Neural progenitor cell (in vitro differentiated cells): ENCODE measurements around the gene CCDC149. TPM values are rescaled to one million over a fixed set of nuclear protein-coding genes. Genes with fewer than 3 reads are reported as not detected.
"Not testable (repeated sequence)": the region's sequence is repeated elsewhere in the genome, so short reads cannot be mapped to it uniquely, and the experiment has no call there.

ENCODE experiments used
- DNase-seq: peaks from one replicate; pipeline ENCODE4 v3.0.0-alpha.2; 2016; ENCODE audit warnings: low spot score
- H2AFZ ChIP-seq: fragments of 200-600 bp; sonication (generic); replicated peaks from 2 replicates; pipeline ENCODE4 v1.6.1; 2016; ENCODE audit warnings: antibody characterized with exemption
- H3F3A ChIP-seq: fragments of 200-600 bp; sonication (generic); 2 replicates; pipeline ENCODE4 v1.6.1; 2016; ENCODE audit warnings: antibody characterized with exemption, low read depth
- H3K27ac ChIP-seq: fragments of 200-600 bp; sonication (generic); 2 replicates; pipeline ENCODE4 v1.5.1; 2016; ENCODE audit warnings: mild to moderate bottlenecking
- H3K27me3 ChIP-seq: fragments of 200-600 bp; sonication (generic); 2 replicates; pipeline ENCODE4 v1.6.1; 2016; ENCODE audit warnings: mild to moderate bottlenecking, moderate library complexity
- H3K36me3 ChIP-seq: fragments of 200-600 bp; sonication (generic); 2 replicates; pipeline ENCODE4 v1.5.1; 2016
- H3K4me1 ChIP-seq: fragments of 200-600 bp; sonication (generic); 2 replicates; pipeline ENCODE4 v1.6.1; 2016; ENCODE audit warnings: mixed run types
- H3K4me2 ChIP-seq: fragments of 200-600 bp; sonication (generic); 2 replicates; pipeline ENCODE4 v1.6.1; 2016
- H3K4me3 ChIP-seq: fragments of 200-600 bp; sonication (generic); 2 replicates; pipeline ENCODE4 v1.5.1; 2016
- H3K79me2 ChIP-seq: fragments of 200-600 bp; sonication (generic); 2 replicates; pipeline ENCODE4 v1.6.1; 2016; ENCODE audit warnings: low read depth
- H3K9ac ChIP-seq: fragments of 200-600 bp; sonication (generic); 2 replicates; pipeline ENCODE4 v1.6.1; 2016
- H3K9me3 ChIP-seq: fragments of 200-600 bp; sonication (generic); 2 replicates; pipeline ENCODE4 v1.5.1; 2016; ENCODE audit warnings: low read depth
- H4K20me1 ChIP-seq: fragments of 200-600 bp; sonication (generic); 2 replicates; pipeline ENCODE4 v1.6.1; 2016; ENCODE audit warnings: low read depth
- H3K27ac Mint-ChIP-seq: 3 replicates; pipeline ENCODE4 v1.8.0; 2021; ENCODE audit warnings: mixed read lengths
- H3K27me3 Mint-ChIP-seq: 2 replicates; pipeline ENCODE4 v1.8.0; 2022; ENCODE audit warnings: low read depth, mild to moderate bottlenecking, inconsistent platforms, moderate library complexity, mixed read lengths; ENCODE audit not compliant: insufficient read depth
- H3K36me3 Mint-ChIP-seq: 3 replicates; pipeline ENCODE4 v1.8.0; 2021; ENCODE audit warnings: mixed read lengths
- H3K4me1 Mint-ChIP-seq: 3 replicates; pipeline ENCODE4 v1.8.0; 2021; ENCODE audit warnings: mixed read lengths
- H3K4me3 Mint-ChIP-seq: 3 replicates; pipeline ENCODE4 v1.8.0; 2021; ENCODE audit warnings: mild to moderate bottlenecking, moderate library complexity, mixed read lengths
- H3K9me3 Mint-ChIP-seq: 3 replicates; pipeline ENCODE4 v1.8.0; 2020; ENCODE audit warnings: mixed read lengths
- CTCF ChIP-seq: fragments of 200-600 bp; sonication (generic); IDR thresholded peaks from 2 replicates; pipeline ENCODE4 v1.5.1; 2017; ENCODE audit warnings: antibody characterized with exemption, mild to moderate bottlenecking
- EZH2 ChIP-seq: fragments of 200-600 bp; sonication (generic); IDR thresholded peaks from 2 replicates; pipeline ENCODE4 v1.6.1; 2017; ENCODE audit warnings: antibody characterized with exemption, mild to moderate bottlenecking, moderate library complexity
- EZH2phosphoT487 ChIP-seq: fragments of 200-600 bp; sonication (generic); IDR thresholded peaks from 2 replicates; pipeline ENCODE4 v1.6.1; 2017; ENCODE audit warnings: antibody characterized with exemption
- total RNA-seq: library from RNA; depleted of rRNA; stranded (reverse); fragments of >200 nt; gene quantifications from 2 replicates; pipeline ENCODE4 v1.2.3, GENCODE V29; 2015; ENCODE audit warnings: low replicate concordance

Gene CCDC149
- total RNA-seq, 1 donor from 2014 or later = 3.4 TPM

GRCh38 chr4:24914460-24914859 is 1.6 kb upstream of the CCDC149 start:
- H3K36me3 Mint-ChIP-seq = peaks cover 15% of the 10 kb centered on the region
- H3K4me1 Mint-ChIP-seq = peaks cover 17% of the 10 kb centered on the region
- no peak overlapping the region for H3K4me3 ChIP-seq
- H3K27ac ChIP-seq = no peak overlapping the region
- no peak for TF ChIP-seq EZH2phosphoT487
- TF ChIP-seq EZH2 = no peak
- no peak for TF ChIP-seq CTCF
- no peak overlapping the region for H3K4me3 Mint-ChIP-seq
- peaks cover 18% of the 10 kb centered on the region for H3K27me3 ChIP-seq
- no peaks in the 10 kb centered on the region for H4K20me1 ChIP-seq
- H3K9me3 Mint-ChIP-seq = peaks cover 24% of the 10 kb centered on the region
- no peaks in the 10 kb centered on the region for H3K36me3 ChIP-seq
- no peaks in the 10 kb centered on the region for H3K79me2 ChIP-seq
- H3K4me1 ChIP-seq = peaks cover 10% of the 10 kb centered on the region
- peaks cover 6% of the 10 kb centered on the region for H3K9me3 ChIP-seq
- H3K27ac Mint-ChIP-seq = no peak overlapping the region
- peaks cover 13% of the 10 kb centered on the region for H3K27me3 Mint-ChIP-seq
- peaks cover 21% of the 10 kb centered on the region for H3F3A ChIP-seq
- H3K4me2 ChIP-seq = no peak overlapping the region
- H2AFZ ChIP-seq = no peak overlapping the region
- H3K9ac ChIP-seq = no peak overlapping the region
- no peak for DNase-seq

DNA sequence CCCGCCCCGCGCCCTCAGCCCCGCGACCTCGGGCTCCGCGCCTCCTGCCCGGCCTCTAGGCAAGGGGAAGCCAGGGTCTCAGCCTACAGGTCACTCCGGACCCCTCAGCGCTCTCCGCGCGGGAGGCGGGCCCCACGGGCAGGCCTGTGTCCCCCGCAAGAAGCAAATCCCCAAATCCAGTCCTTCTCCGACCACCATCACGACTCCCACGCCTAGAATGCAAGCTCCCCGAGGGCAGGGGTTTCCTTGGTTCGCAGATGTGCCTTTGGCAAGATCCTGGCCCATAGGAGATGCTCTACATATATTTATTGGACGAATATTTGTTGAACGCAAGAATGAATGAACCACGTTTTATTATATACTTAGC is 260 bp upstream of the CCDC149 start:
- peak overlapping the region; percentile 86 for H3K4me2 ChIP-seq
- Mint-ChIP-seq H3K27me3 (peaks cover 13% of the 10 kb centered on the region), H3K4me1 (peaks cover 17% of the 10 kb centered on the region), H3K27ac (peak overlapping the region; percentile 98), H3K36me3 (peaks cover 23% of the 10 kb centered on the region), H3K4me3 (peak overlapping the region; percentile 92), H3K9me3 (peaks cover 30% of the 10 kb centered on the region)
- H3K27ac ChIP-seq = no peak overlapping the region
- H4K20me1 ChIP-seq = no peaks in the 10 kb centered on the region
- H3K79me2 ChIP-seq = no peaks in the 10 kb centered on the region
- peaks cover 10% of the 10 kb centered on the region for H3K4me1 ChIP-seq
- H3F3A ChIP-seq = peaks cover 21% of the 10 kb centered on the region
- TF ChIP-seq EZH2phosphoT487 = no peak
- no peak for TF ChIP-seq EZH2
- TF ChIP-seq CTCF = no peak
- H3K36me3 ChIP-seq = no peaks in the 10 kb centered on the region
- peak overlapping the region; percentile 90 for H2AFZ ChIP-seq
- H3K9ac ChIP-seq = no peak overlapping the region
- DNase-seq = no peak
- peaks cover 6% of the 10 kb centered on the region for H3K9me3 ChIP-seq
- peaks cover 18% of the 10 kb centered on the region for H3K27me3 ChIP-seq
- H3K4me3 ChIP-seq = peak overlapping the region; percentile 46

DNA sequence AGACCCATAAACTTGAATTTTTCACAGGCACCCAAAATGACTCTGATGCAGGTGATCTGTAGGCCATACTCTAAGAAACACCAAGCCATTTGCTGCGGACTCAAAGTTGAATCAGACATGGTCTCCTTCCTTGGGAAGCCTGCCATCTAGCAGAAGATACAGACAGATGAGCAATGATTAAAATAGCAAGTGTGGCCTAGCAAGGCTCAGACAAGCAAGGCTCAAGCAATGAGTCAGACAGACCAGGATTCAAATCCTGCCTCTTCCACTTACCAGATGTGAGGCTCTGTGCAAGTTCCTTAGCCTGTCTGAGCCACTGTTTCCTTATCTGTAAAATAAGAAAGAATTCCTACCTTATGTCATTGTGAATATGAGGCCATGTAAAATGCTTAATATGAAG is 2.3 kb downstream of the CCDC149 start:
- no peaks in the 10 kb centered on the region for H3K4me1 ChIP-seq
- no peak overlapping the region for H2AFZ ChIP-seq
- no peaks in the 10 kb centered on the region for H4K20me1 ChIP-seq
- H3K4me3 Mint-ChIP-seq = no peak overlapping the region
- no peak for DNase-seq
- H3K9ac ChIP-seq = no peak overlapping the region
- peaks cover 34% of the 10 kb centered on the region for H3K9me3 Mint-ChIP-seq
- peaks cover 17% of the 10 kb centered on the region for H3F3A ChIP-seq
- no peak overlapping the region for H3K27ac ChIP-seq
- TF ChIP-seq CTCF (no peak), EZH2 (no peak), EZH2phosphoT487 (no peak)
- H3K79me2 ChIP-seq = no peaks in the 10 kb centered on the region
- peaks cover 18% of the 10 kb centered on the region for H3K27me3 ChIP-seq
- peaks cover 6% of the 10 kb centered on the region for H3K9me3 ChIP-seq
- no peaks in the 10 kb centered on the region for H3K36me3 ChIP-seq
- H3K27ac Mint-ChIP-seq = no peak overlapping the region
- no peak overlapping the region for H3K4me3 ChIP-seq
- no peak overlapping the region for H3K4me2 ChIP-seq
- H3K27me3 Mint-ChIP-seq = peaks cover 9% of the 10 kb centered on the region
- peaks cover 5% of the 10 kb centered on the region for H3K4me1 Mint-ChIP-seq
- H3K36me3 Mint-ChIP-seq = peaks cover 27% of the 10 kb centered on the region

DNA sequence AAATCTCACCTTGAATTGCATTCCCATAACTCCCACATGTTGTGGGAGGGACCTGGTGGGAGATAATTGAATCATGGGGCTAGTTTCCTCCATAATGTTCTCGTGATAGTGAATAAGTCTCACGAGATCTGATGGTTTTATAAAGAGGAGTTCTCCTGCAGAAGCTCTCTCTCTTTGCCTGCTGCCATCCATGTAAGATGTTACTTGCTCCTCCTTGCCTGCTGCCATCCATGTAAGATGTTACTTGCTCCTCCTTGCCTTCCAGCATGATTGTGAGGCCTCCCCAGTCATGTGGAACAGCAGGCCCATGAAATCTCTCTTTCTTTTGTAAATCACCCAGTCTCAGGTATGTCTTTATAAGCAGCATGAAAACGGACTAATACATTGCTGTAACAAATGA is 3.2 kb downstream of the CCDC149 start:
- H3K27me3 Mint-ChIP-seq, H3K9me3 ChIP-seq, H3F3A ChIP-seq, H2AFZ ChIP-seq, H3K27ac Mint-ChIP-seq, H3K4me3 Mint-ChIP-seq, H3K27ac ChIP-seq, DNase-seq, H3K79me2 ChIP-seq, H3K4me1 Mint-ChIP-seq, H3K4me1 ChIP-seq, H3K4me2 ChIP-seq, H3K9ac ChIP-seq, H4K20me1 ChIP-seq, H3K36me3 ChIP-seq, H3K4me3 ChIP-seq: not testable (repeated sequence)
- peaks cover 18% of the 10 kb centered on the region for H3K27me3 ChIP-seq
- Mint-ChIP-seq H3K36me3 (peaks cover 27% of the 10 kb centered on the region), H3K9me3 (peaks cover 36% of the 10 kb centered on the region)
